Uterus (tissue), 2 donors: ENCODE data around the gene IL4R.

Experiments used
- CTCF ChIP-seq, 4 experiments: fragments of 200-600 bp in 2 of 4; fragments of 450-650 bp in 2 of 4; sonication (generic) in 2 of 4; IDR thresholded peaks; one replicate each; pipeline ENCODE4 v1.5.1; 2016 to 2019; ENCODE audit warnings: antibody characterized with exemption in 4 of 4, mild to moderate bottlenecking in 2 of 4, moderate library complexity in 1 of 4
- POLR2A ChIP-seq, 2 donors: fragments of 450-650 bp; IDR thresholded peaks; one replicate each; pipeline ENCODE4 v1.6.1; 2016; ENCODE audit warnings: antibody characterized with exemption in 2 of 2, mild to moderate bottlenecking in 1 of 2, moderate library complexity in 1 of 2

- no peak for TF ChIP-seq CTCF (IDR thresholded peaks at IDR 0.05)
- no peak for TF ChIP-seq POLR2A (IDR thresholded peaks at IDR 0.05)
Observed at GRCh38 chr16:27267037-27267677, 46.6 kb upstream of the IL4R start.
